GM12878 (cell line): ENCODE data around the gene UNC13A. TPM values are rescaled to one million over a fixed set of nuclear protein-coding genes. Genes with fewer than 3 reads are reported as not detected.

Source experiments
- ATAC-seq: fragments of 200-7000 bp; cut with Tn5 transposase; 3 replicates; pipeline ENCODE4 v1.9.1; 2020; ENCODE audit warnings: mild to moderate bottlenecking, moderate library complexity
- BruUV-seq: library from RNA; stranded (reverse); fragments of 400-500 nt; replicated peaks from 2 replicates; lab custom pipeline; 2021; lab: Mats Ljungman, UMichigan
- CTCF ChIA-PET: fragments of 300-600 bp; sonication (Branson Sonifier 250); formaldehyde crosslinking; extraction: SDS; loops from one replicate; lab custom pipeline; 2021; ENCODE audit warnings: inconsistent platforms; lab: Yijun Ruan, JAX
- POLR2A ChIA-PET: fragments of 350-600 bp; formaldehyde crosslinking; extraction: SDS; loops from one replicate; lab custom pipeline; 2021; ENCODE audit warnings: inconsistent platforms; lab: Charles Lee
- RAD21 ChIA-PET: fragments of 300-600 bp; sonication (Branson Sonifier 250); formaldehyde crosslinking; loops from one replicate; lab custom pipeline; 2023; ENCODE audit warnings: antibody characterized with exemption; ENCODE audit not compliant: unreplicated experiment; lab: Charles Lee
- SMC1A ChIA-PET: fragments of 300-600 bp; sonication (Branson Sonifier 250); formaldehyde crosslinking; loops from one replicate; lab custom pipeline; 2023; ENCODE audit not compliant: unreplicated experiment, uncharacterized antibody; lab: Charles Lee
- DNase-seq: peaks from one replicate; pipeline ENCODE4 v3.0.0-alpha.2; 2011; ENCODE audit warnings: low read depth, low spot score
- FAIRE-seq: peaks from 3 replicates; lab custom pipeline; 2011; peaks lifted over from hg19 to GRCh38; lab: Jason Lieb, UNC
- H2AFZ ChIP-seq: 2 replicates; pipeline ENCODE4 v1.6.0; 2011; ENCODE audit warnings: low read depth, low read length, control low read depth; ENCODE audit not compliant: control insufficient read depth
- H3K27ac ChIP-seq: 2 replicates; pipeline ENCODE4 v1.5.1; 2011; ENCODE audit warnings: control low read depth; ENCODE audit not compliant: control insufficient read depth, insufficient read depth
- H3K27me3 ChIP-seq, 2 experiments: replicated peaks in 1 of 2; 2 replicates each; pipeline versions ENCODE4 v1.6.0 to v1.6.1; 2011; ENCODE audit warnings: low read length in 1 of 2; ENCODE audit not compliant: control insufficient read depth in 2 of 2, insufficient read depth in 2 of 2
- H3K36me3 ChIP-seq, 2 experiments: 2 replicates each; pipeline ENCODE4 v1.5.1; 2011; ENCODE audit warnings: low read length in 1 of 2; ENCODE audit not compliant: control insufficient read depth in 2 of 2, insufficient read depth in 2 of 2
- H3K4me1 ChIP-seq: 2 replicates; pipeline ENCODE4 v1.6.1; 2011; ENCODE audit warnings: mild to moderate bottlenecking, low read length, moderate library complexity, mixed read lengths; ENCODE audit not compliant: control insufficient read depth, insufficient read depth
- H3K4me2 ChIP-seq: 2 replicates; pipeline ENCODE4 v1.6.0; 2011; ENCODE audit warnings: control low read depth; ENCODE audit not compliant: control insufficient read depth, insufficient read depth
- H3K4me3 ChIP-seq: fragments of 200-600 bp; sonication (generic); 2 replicates; pipeline ENCODE4 v1.5.1; 2016
- H3K79me2 ChIP-seq: 2 replicates; pipeline ENCODE4 v1.6.0; 2011; ENCODE audit warnings: low read length; ENCODE audit not compliant: control insufficient read depth, insufficient read depth
- H3K9ac ChIP-seq: 2 replicates; pipeline ENCODE4 v1.8.0; 2011; ENCODE audit warnings: low read length, control low read depth, mixed read lengths; ENCODE audit not compliant: control insufficient read depth, insufficient read depth
- H3K9me3 ChIP-seq: replicated peaks from 3 replicates; pipeline ENCODE4 v1.5.1; 2011; ENCODE audit warnings: mild to moderate bottlenecking, low read length; ENCODE audit not compliant: control insufficient read depth, insufficient read depth
- H4K20me1 ChIP-seq: 2 replicates; pipeline ENCODE4 v1.6.0; 2011; ENCODE audit not compliant: control insufficient read depth, insufficient read depth
- CBFB ChIP-seq: IDR thresholded peaks from 2 replicates; pipeline ENCODE4 v1.6.1; 2016; ENCODE audit warnings: antibody characterized with exemption, low read depth
- HDAC2 ChIP-seq: fragments of 200-600 bp; sonication (generic); IDR thresholded peaks from 2 replicates; pipeline ENCODE4 v1.6.1; 2017
- PML ChIP-seq: IDR thresholded peaks from 2 replicates; pipeline ENCODE4 v1.6.1; 2012; ENCODE audit warnings: low read length, inconsistent platforms
- ZNF24 ChIP-seq: fragments of 450-650 bp; IDR thresholded peaks from 2 replicates; pipeline ENCODE4 v1.6.1; 2017; ENCODE audit warnings: antibody characterized with exemption, mild to moderate bottlenecking
- WGBS: methylation state at CpG from one replicate; pipeline ENCODE4 v1.1.6; 2016; ENCODE audit warnings: low lambda C conversion rate; ENCODE audit not compliant: insufficient replicate concordance, insufficient coverage; ENCODE audit errors: missing lambda C conversion rate; 5-methylcytosine and 5-hydroxymethylcytosine counted together
- in situ Hi-C: fragments of 300-500 bp; cut with MboI; formaldehyde crosslinking; loops from 9 replicates; pipeline ENCODE4 v1.14.3; 2018; ENCODE audit warnings: mixed read lengths
- intact Hi-C: fragments of 100-400 bp; cut with micrococcal nuclease; formaldehyde crosslinking; loops from one replicate; pipeline ENCODE4 v1.14.2; 2022; ENCODE audit not compliant: unreplicated experiment
- polyA plus RNA-seq, 11 experiments: library from polyadenylated mRNA; depleted of rRNA in 4 of 11; unstranded in 6 of 11; stranded (reverse) in 5 of 11; fragments of >200 nt; fragmentation: Nextera tagmentation in 4 of 11; fragmentation: Illumina TruSeq in 1 of 11; extraction: Ambion mirVana in 4 of 11; extraction: Trizol in 1 of 11; gene quantifications; 1 replicate in 1 of 11; 2 replicates in 10 of 11; pipeline versions ENCODE4 v1.2.1 to v1.2.3, GENCODE V29; 2011 to 2016; ENCODE audit warnings: inconsistent platforms in 2 of 11, missing spikeins in 2 of 11, low read depth in 1 of 11
- total RNA-seq, 4 experiments: library from RNA; depleted of rRNA in 3 of 4; stranded (reverse); fragments of >200 nt in 3 of 4; fragmentation: Illumina TruSeq in 1 of 4; extraction: Trizol in 1 of 4; gene quantifications; 2 replicates each; pipeline versions ENCODE4 v1.2.1 to v1.2.3, GENCODE V29; 2013 to 2021
- TF ChIP-seq, protein P1 (sequence below): fragments of 450-650 bp; IDR thresholded peaks from 2 replicates; pipeline ENCODE4 v1.6.1; 2016; ENCODE audit warnings: mild to moderate bottlenecking
- TF ChIP-seq, protein P2 (sequence below): IDR thresholded peaks from 2 replicates; pipeline ENCODE4 v1.6.1; 2011; ENCODE audit warnings: low read depth, low read length, improper control_type of control experiment, borderline replicate concordance
- TF ChIP-seq, protein P3 (sequence below): fragments of 450-650 bp; IDR thresholded peaks from 2 replicates; pipeline ENCODE4 v1.6.1; 2016; ENCODE audit warnings: mild to moderate bottlenecking, moderate library complexity, borderline replicate concordance

The UNC13A gene
- total and polyA plus RNA-seq, 10 of the 15 experiments (the other 5 are each of a cell fraction or from before 2014, with no cell fraction given), result under 0.01 to 0.23 (median 0.13) TPM; not detected in 1

DNA sequence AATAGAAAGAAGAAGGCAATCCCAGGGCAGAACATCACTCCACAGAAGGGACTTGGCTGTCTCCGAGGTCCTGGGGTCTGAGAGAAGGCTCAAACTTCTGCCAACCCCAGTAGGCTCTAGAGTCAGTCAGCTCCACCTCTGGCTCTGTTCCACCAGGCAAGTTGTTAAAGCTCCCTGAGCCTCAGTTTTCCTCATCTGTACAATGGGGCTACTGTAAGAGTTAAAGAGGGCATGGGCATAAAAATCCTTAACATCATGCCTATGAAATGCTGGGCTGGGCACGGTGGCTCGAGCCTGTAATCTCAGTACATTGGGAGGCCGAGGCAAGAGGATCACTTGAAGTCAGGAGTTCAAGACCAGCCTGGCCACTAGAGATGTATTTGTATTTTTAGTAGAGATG is 5.1 kb downstream of the UNC13A start:
- no peak for FAIRE-seq

More for the DNA sequence above, 5.1 kb downstream of the UNC13A start:
- intact Hi-C loops (no loop called here), in situ Hi-C loops (no loop called here)
- ChIA-PET POLR2A (no interaction called here), CTCF (interaction anchor here (0.8 to 1.2 kb wide), 2 partner anchors 72 to 176 kb away, joined by 3 read pairs; partner anchors contain the start of gene RPL18A), RAD21 (no interaction called here), SMC1A (no interaction called here)
- no TSS peak for BruUV-seq
- Histone ChIP-seq H3K36me3 (no peaks in the 10 kb centered on the region), H2AFZ (no peak overlapping the region), H3K27ac (no peak overlapping the region), H3K27me3 (peaks cover 5 to 14% of the 10 kb centered on the region in 2 experiments), H3K79me2 (no peaks in the 10 kb centered on the region), H3K4me2 (no peak overlapping the region), H3K9me3 (no peaks in the 10 kb centered on the region), H3K9ac (no peak overlapping the region), H4K20me1 (no peaks in the 10 kb centered on the region), H3K4me1 (peaks cover 5% of the 10 kb centered on the region; the same call in 1 of the 2 replicates), H3K4me3 (no peak overlapping the region)
- WGBS, result 2% methylated on average over 4 of the region's 4 CpGs
- TF ChIP-seq ZNF24, result no peak
- no peak for TF ChIP-seq CBFB
- TF ChIP-seq, protein P1, sequence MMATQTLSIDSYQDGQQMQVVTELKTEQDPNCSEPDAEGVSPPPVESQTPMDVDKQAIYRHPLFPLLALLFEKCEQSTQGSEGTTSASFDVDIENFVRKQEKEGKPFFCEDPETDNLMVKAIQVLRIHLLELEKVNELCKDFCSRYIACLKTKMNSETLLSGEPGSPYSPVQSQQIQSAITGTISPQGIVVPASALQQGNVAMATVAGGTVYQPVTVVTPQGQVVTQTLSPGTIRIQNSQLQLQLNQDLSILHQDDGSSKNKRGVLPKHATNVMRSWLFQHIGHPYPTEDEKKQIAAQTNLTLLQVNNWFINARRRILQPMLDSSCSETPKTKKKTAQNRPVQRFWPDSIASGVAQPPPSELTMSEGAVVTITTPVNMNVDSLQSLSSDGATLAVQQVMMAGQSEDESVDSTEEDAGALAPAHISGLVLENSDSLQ, result no peak
- TF ChIP-seq HDAC2, result no peak
- TF ChIP-seq, protein P2, sequence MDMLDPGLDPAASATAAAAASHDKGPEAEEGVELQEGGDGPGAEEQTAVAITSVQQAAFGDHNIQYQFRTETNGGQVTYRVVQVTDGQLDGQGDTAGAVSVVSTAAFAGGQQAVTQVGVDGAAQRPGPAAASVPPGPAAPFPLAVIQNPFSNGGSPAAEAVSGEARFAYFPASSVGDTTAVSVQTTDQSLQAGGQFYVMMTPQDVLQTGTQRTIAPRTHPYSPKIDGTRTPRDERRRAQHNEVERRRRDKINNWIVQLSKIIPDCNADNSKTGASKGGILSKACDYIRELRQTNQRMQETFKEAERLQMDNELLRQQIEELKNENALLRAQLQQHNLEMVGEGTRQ, result no peak
- TF ChIP-seq, protein P3, sequence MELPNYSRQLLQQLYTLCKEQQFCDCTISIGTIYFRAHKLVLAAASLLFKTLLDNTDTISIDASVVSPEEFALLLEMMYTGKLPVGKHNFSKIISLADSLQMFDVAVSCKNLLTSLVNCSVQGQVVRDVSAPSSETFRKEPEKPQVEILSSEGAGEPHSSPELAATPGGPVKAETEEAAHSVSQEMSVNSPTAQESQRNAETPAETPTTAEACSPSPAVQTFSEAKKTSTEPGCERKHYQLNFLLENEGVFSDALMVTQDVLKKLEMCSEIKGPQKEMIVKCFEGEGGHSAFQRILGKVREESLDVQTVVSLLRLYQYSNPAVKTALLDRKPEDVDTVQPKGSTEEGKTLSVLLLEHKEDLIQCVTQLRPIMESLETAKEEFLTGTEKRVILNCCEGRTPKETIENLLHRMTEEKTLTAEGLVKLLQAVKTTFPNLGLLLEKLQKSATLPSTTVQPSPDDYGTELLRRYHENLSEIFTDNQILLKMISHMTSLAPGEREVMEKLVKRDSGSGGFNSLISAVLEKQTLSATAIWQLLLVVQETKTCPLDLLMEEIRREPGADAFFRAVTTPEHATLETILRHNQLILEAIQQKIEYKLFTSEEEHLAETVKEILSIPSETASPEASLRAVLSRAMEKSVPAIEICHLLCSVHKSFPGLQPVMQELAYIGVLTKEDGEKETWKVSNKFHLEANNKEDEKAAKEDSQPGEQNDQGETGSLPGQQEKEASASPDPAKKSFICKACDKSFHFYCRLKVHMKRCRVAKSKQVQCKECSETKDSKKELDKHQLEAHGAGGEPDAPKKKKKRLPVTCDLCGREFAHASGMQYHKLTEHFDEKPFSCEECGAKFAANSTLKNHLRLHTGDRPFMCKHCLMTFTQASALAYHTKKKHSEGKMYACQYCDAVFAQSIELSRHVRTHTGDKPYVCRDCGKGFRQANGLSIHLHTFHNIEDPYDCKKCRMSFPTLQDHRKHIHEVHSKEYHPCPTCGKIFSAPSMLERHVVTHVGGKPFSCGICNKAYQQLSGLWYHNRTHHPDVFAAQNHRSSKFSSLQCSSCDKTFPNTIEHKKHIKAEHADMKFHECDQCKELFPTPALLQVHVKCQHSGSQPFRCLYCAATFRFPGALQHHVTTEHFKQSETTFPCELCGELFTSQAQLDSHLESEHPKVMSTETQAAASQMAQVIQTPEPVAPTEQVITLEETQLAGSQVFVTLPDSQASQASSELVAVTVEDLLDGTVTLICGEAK, result no peak
- no peak for TF ChIP-seq PML
- no peak for DNase-seq
- no peak for ATAC-seq
